Measurements from ENCODE around the gene MTMR11. TPM values are rescaled to one million over a fixed set of nuclear protein-coding genes. Genes with fewer than 3 reads are reported as not detected.

Gene MTMR11
- total and polyA plus RNA-seq, 9 of the 15 experiments (the other 6 are each of a cell fraction or from before 2014, with no cell fraction given) = 0.09 to 1.6 (median 0.51) TPM

DNA sequence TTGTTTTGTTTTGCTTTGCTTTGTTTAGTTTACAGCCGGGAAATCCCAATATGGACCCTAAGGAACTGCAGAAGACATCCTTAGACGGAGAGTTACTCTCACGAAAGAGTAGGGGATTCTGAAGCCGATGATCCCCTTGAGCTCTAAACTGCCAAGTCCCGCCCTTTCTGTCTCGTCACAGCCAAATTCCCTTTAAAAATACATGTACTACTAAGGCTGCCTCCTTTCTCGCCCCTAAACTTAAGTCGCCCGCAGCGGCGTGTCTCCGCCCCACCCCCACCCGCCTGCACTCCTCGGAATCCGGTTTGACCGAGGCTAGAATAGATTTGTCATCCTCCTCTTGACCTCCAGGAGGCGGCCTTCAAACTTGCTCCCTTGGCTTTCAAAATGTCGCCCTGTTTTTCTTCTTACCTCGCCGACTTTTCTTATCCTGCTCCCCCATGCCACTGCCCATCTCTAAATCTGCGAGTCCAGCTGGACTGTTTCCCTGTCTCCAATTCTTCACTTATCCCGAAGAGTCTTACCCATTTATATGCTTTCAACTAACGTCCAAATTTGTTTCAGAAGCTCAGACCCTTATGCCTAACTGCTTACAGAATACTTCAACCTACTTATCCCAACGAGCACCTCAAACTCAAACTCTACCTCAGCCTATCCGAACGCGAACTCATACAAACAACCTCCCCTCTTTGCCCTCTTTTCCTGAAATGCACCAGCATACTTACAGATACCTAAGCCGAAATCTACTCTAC lies 48.3 kb downstream of the MTMR11 start (continued):
- TF ChIP-seq, protein P1, sequence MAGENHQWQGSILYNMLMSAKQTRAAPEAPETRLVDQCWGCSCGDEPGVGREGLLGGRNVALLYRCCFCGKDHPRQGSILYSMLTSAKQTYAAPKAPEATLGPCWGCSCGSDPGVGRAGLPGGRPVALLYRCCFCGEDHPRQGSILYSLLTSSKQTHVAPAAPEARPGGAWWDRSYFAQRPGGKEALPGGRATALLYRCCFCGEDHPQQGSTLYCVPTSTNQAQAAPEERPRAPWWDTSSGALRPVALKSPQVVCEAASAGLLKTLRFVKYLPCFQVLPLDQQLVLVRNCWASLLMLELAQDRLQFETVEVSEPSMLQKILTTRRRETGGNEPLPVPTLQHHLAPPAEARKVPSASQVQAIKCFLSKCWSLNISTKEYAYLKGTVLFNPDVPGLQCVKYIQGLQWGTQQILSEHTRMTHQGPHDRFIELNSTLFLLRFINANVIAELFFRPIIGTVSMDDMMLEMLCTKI (IDR thresholded peaks at IDR 0.05; ENCODE audit: partially characterized antibody) = no peak
- TF ChIP-seq ZC3H4 (CRISPR knock-in tag; IDR thresholded peaks at IDR 0.05; ENCODE audit: borderline replicate concordance) (peak; percentile 90; the same call in 1 of the 2 replicates), SMAD4 (CRISPR knock-in tag; conservative IDR thresholded peaks at IDR 0.05) (peak; percentile 59), TAL1 (IDR thresholded peaks at IDR 0.05) (peak; percentile 18; the same call in 1 of the 2 replicates), ETV1 (tag; conservative IDR thresholded peaks at IDR 0.05; ENCODE audit: low read depth) (peak; percentile 69), PHB2 (IDR thresholded peaks at IDR 0.05; ENCODE audit: low read depth) (0 out of 2 replicates have a peak, but pooled peaks have one; percentile 37), ZNF584 (CRISPR knock-in tag; IDR thresholded peaks at IDR 0.05; ENCODE audit: low read depth) (0 out of 2 replicates have a peak, but pooled peaks have one; percentile 70), ARHGAP35 (IDR thresholded peaks at IDR 0.05; ENCODE audit: partially characterized antibody) (peak; percentile 65), C11orf30 (IDR thresholded peaks at IDR 0.05; ENCODE audit: low read depth) (peak; percentile 48), ILK (tag; IDR thresholded peaks at IDR 0.05; ENCODE audit: borderline replicate concordance, low read depth) (no peak), FOXM1 (IDR thresholded peaks at IDR 0.05; ENCODE audit: low read depth) (no peak; the same call in 1 of the 2 replicates), FOXM1 (CRISPR knock-in tag; IDR thresholded peaks at IDR 0.05; ENCODE audit: low read depth) (no peak), RFX5 (IDR thresholded peaks at IDR 0.05; ENCODE audit: low read depth, low read length) (peak; percentile 37; the same call in 1 of the 2 replicates), ZEB2 (IDR thresholded peaks at IDR 0.05) (peak; percentile 23; the same call in 1 of the 2 replicates)
- TF ChIP-seq, protein P2, sequence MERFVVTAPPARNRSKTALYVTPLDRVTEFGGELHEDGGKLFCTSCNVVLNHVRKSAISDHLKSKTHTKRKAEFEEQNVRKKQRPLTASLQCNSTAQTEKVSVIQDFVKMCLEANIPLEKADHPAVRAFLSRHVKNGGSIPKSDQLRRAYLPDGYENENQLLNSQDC (CRISPR knock-in tag; IDR thresholded peaks at IDR 0.05) = 0 out of 2 replicates have a peak, but pooled peaks have one; percentile 68
- TF ChIP-seq, protein P3, sequence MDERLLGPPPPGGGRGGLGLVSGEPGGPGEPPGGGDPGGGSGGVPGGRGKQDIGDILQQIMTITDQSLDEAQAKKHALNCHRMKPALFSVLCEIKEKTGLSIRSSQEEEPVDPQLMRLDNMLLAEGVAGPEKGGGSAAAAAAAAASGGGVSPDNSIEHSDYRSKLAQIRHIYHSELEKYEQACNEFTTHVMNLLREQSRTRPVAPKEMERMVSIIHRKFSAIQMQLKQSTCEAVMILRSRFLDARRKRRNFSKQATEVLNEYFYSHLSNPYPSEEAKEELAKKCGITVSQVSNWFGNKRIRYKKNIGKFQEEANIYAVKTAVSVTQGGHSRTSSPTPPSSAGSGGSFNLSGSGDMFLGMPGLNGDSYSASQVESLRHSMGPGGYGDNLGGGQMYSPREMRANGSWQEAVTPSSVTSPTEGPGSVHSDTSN (CRISPR knock-in tag; IDR thresholded peaks at IDR 0.05; ENCODE audit: low read depth) = no peak
- TF ChIP-seq, protein P3 (tag; conservative IDR thresholded peaks at IDR 0.05; ENCODE audit: low read depth) = peak; percentile 16

Measured in K562 (cell line).